Loucy (cell line): ENCODE results near the gene PCYT2.
A peak's percentile ranks its signal among the peaks of the same experiment; 100 is the strongest.

Experiments used
- H2AFZ ChIP-seq: fragments of 200-600 bp; sonication (generic); 2 replicates; pipeline ENCODE4 v1.6.0; 2016; ENCODE audit warnings: antibody characterized with exemption, mild to moderate bottlenecking, low read length, moderate library complexity
- H3F3A ChIP-seq: fragments of 200-600 bp; 2 replicates; pipeline ENCODE4 v1.6.0; 2016; ENCODE audit warnings: antibody characterized with exemption, low read depth, mild to moderate bottlenecking
- H3K27me3 ChIP-seq: fragments of 200-600 bp; sonication (generic); 2 replicates; pipeline ENCODE4 v1.6.1; 2014; ENCODE audit warnings: low read length, mild to moderate bottlenecking; ENCODE audit not compliant: insufficient read depth, poor library complexity, severe bottlenecking
- H3K36me3 ChIP-seq: fragments of 200-600 bp; sonication (generic); 2 replicates; pipeline ENCODE4 v1.6.1; 2016; ENCODE audit warnings: low read length; ENCODE audit not compliant: insufficient read depth
- H3K4me1 ChIP-seq: fragments of 200-600 bp; sonication (generic); 2 replicates; pipeline ENCODE4 v1.5.1; 2014; ENCODE audit warnings: low read length, mild to moderate bottlenecking; ENCODE audit not compliant: insufficient read depth, poor library complexity, severe bottlenecking
- H3K4me2 ChIP-seq: fragments of 200-600 bp; sonication (generic); 2 replicates; pipeline ENCODE4 v1.6.0; 2014; ENCODE audit warnings: antibody characterized with exemption, low read length, low read depth, mild to moderate bottlenecking; ENCODE audit not compliant: poor library complexity, severe bottlenecking
- H3K4me3 ChIP-seq: fragments of 200-600 bp; sonication (generic); 2 replicates; pipeline ENCODE4 v1.5.1; 2014; ENCODE audit warnings: low read length, mild to moderate bottlenecking, mixed read lengths; ENCODE audit not compliant: poor library complexity, severe bottlenecking
- H3K79me2 ChIP-seq: fragments of 200-600 bp; sonication (generic); 2 replicates; pipeline ENCODE4 v1.6.1; 2014; ENCODE audit warnings: low read length; ENCODE audit not compliant: insufficient read depth
- H3K9ac ChIP-seq: fragments of 200-600 bp; sonication (generic); 2 replicates; pipeline ENCODE4 v1.6.0; 2014; ENCODE audit warnings: mild to moderate bottlenecking, low read depth, low read length, moderate library complexity; ENCODE audit not compliant: poor library complexity, severe bottlenecking
- H3K9me2 ChIP-seq: fragments of 200-600 bp; sonication (generic); replicated peaks from 2 replicates; pipeline ENCODE4 v1.6.1; 2016; ENCODE audit warnings: low read depth, low read length, mixed read lengths
- H3K9me3 ChIP-seq: fragments of 200-600 bp; sonication (generic); 2 replicates; pipeline ENCODE4 v1.6.1; 2014; ENCODE audit warnings: mild to moderate bottlenecking, antibody characterized with exemption, low read length, low read depth; ENCODE audit not compliant: insufficient read depth
- H4K20me1 ChIP-seq: fragments of 200-600 bp; sonication (generic); 2 replicates; pipeline ENCODE4 v1.6.0; 2014; ENCODE audit warnings: antibody characterized with exemption, low read length, mild to moderate bottlenecking; ENCODE audit not compliant: insufficient read depth, poor library complexity, severe bottlenecking
- EZH2phosphoT487 ChIP-seq: fragments of 200-600 bp; IDR thresholded peaks from 2 replicates; pipeline ENCODE4 v1.6.1; 2018; ENCODE audit warnings: antibody characterized with exemption, mild to moderate bottlenecking, moderate library complexity, borderline replicate concordance
- TF ChIP-seq, protein P1 (sequence below): fragments of 200-600 bp; sonication (generic); conservative IDR thresholded peaks from 2 replicates; pipeline ENCODE4 v1.5.1; 2014; ENCODE audit warnings: mild to moderate bottlenecking, antibody characterized with exemption, low read length

PCYT2 gene

DNA sequence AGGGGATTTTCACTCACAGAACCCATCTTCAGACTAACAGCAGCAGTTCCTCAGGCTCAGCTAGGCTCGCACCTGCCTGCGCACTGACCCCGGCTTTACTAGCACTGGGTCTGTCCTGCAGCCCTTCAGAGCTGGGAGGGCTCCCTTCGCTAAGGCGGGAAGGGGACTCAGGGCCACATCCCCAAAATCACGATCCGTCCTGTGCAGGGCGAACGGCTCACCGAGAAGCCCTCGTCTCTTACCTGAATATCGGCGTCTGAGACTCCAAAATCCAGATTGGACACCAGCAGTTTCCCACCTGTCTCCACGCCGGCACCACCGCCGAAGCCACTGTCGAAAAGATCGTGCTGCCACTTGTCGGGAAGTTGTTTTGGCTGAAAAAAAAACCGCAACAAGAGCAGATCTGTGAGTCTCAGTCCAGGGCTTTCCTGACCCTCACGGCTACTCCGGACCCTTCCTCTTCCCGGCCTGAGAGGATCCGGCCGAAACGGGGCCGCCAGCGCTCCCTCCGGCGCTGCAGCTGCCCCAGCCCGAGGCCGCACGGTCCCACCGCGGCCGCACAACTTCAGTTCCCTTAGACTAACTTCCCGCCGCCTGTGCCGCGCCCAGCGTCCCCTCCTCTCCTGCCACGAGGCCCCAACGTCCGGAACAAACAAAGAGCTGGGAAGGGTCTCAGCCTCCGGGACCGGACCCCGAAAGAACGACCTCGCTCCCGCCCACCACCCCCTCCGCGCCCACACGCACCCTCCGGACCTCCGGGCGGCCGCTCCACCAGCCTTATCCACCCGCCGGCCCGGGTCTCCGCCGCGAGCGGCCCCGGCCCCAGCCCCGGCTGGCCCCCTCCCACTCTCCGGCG, 20.5 kb downstream of the PCYT2 start:
- Histone ChIP-seq H4K20me1 (peaks cover 50% of the 10 kb centered on the region), H3K4me3 (peak overlapping the region; percentile 100), H3K9me2 (no peaks in the 10 kb centered on the region), H3K27me3 (peaks cover 8% of the 10 kb centered on the region), H3K9me3 (no peaks in the 10 kb centered on the region), H3K79me2 (peaks cover 85% of the 10 kb centered on the region), H3K4me2 (peak overlapping the region; percentile 92), H3K9ac (peak overlapping the region; percentile 100), H3F3A (peaks cover 6% of the 10 kb centered on the region), H3K4me1 (peaks cover 25% of the 10 kb centered on the region), H3K36me3 (peaks cover 41% of the 10 kb centered on the region), H2AFZ (no peak overlapping the region)
- no peak for TF ChIP-seq EZH2phosphoT487
- TF ChIP-seq, protein P1, sequence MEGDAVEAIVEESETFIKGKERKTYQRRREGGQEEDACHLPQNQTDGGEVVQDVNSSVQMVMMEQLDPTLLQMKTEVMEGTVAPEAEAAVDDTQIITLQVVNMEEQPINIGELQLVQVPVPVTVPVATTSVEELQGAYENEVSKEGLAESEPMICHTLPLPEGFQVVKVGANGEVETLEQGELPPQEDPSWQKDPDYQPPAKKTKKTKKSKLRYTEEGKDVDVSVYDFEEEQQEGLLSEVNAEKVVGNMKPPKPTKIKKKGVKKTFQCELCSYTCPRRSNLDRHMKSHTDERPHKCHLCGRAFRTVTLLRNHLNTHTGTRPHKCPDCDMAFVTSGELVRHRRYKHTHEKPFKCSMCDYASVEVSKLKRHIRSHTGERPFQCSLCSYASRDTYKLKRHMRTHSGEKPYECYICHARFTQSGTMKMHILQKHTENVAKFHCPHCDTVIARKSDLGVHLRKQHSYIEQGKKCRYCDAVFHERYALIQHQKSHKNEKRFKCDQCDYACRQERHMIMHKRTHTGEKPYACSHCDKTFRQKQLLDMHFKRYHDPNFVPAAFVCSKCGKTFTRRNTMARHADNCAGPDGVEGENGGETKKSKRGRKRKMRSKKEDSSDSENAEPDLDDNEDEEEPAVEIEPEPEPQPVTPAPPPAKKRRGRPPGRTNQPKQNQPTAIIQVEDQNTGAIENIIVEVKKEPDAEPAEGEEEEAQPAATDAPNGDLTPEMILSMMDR, result no peak

DNA sequence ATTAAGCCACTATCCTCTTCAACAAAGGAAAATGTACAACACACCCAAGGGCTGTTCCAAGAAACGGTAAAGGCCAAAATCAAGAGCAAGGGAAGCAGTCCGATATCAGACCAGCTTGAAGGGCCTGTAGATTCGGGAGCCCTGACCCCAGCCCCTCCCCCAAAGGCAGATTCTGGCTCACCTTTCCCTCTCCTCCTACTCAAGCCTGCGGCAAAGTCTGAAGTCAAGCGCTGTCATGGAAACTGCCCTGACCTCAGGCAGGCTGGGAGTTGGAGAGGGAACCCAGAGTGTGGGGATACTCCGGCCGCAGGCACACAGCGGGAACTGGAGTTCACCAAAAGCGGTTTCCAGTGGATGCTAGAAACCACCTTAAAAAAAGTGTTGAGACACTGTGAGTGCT, 21.6 kb downstream of the PCYT2 start:
- peaks cover 8% of the 10 kb centered on the region for H3K27me3 ChIP-seq
- H4K20me1 ChIP-seq, result peaks cover 59% of the 10 kb centered on the region
- no peaks in the 10 kb centered on the region for H3K9me2 ChIP-seq
- H3K4me3 ChIP-seq, result peak overlapping the region; percentile 100
- peaks cover 52% of the 10 kb centered on the region for H3K36me3 ChIP-seq
- H3K9me3 ChIP-seq, result no peaks in the 10 kb centered on the region
- H3K79me2 ChIP-seq, result peaks cover 90% of the 10 kb centered on the region
- no peak overlapping the region for H2AFZ ChIP-seq
- peak overlapping the region; percentile 100 for H3K9ac ChIP-seq
- TF ChIP-seq EZH2phosphoT487, result no peak
- TF ChIP-seq, protein P1, result no peak
- H3F3A ChIP-seq, result peaks cover 6% of the 10 kb centered on the region
- H3K4me2 ChIP-seq, result peak overlapping the region; percentile 92
- peaks cover 25% of the 10 kb centered on the region for H3K4me1 ChIP-seq

DNA sequence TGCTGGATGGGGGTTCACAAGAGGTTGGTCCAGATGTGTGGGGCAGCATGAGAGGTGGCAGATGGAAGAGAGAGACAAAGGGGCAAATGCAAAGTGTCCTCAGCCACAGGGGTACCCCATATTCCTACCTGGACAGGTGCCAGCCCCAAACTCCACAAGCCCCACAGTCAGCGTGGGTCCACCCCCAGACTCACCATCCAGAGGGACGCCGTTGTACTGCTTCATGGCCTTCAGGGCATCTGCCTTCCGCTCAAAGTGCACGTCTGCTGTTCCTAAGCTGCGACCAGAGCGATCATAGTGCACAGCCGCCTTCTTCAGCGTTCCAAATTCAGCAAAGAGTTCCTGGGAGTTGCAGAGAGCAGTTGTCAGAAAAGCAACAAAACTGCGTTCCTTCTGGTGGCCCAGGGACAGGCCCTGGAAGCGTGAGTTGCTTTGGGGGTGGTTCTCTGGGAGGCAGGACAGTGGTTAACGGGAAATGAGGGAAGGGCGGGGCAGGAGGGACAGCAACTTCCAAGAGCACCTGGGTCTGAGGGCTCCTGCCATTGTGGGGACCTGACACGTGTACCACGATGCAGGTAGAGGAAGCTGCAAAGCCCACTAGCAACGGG, 22.1 kb downstream of the PCYT2 start:
- Histone ChIP-seq H3K9me3 (no peaks in the 10 kb centered on the region), H4K20me1 (peaks cover 59% of the 10 kb centered on the region), H3K79me2 (peaks cover 91% of the 10 kb centered on the region), H3F3A (peaks cover 6% of the 10 kb centered on the region), H3K4me1 (peaks cover 25% of the 10 kb centered on the region), H3K36me3 (peaks cover 56% of the 10 kb centered on the region), H2AFZ (no peak overlapping the region), H3K9me2 (no peaks in the 10 kb centered on the region), H3K9ac (peak overlapping the region; percentile 100), H3K4me2 (peak overlapping the region; percentile 92), H3K4me3 (peak overlapping the region; percentile 100), H3K27me3 (peaks cover 8% of the 10 kb centered on the region)
- TF ChIP-seq, protein P1, result no peak
- no peak for TF ChIP-seq EZH2phosphoT487
